ENCODE measurements around the gene MTHFSD.

DNA sequence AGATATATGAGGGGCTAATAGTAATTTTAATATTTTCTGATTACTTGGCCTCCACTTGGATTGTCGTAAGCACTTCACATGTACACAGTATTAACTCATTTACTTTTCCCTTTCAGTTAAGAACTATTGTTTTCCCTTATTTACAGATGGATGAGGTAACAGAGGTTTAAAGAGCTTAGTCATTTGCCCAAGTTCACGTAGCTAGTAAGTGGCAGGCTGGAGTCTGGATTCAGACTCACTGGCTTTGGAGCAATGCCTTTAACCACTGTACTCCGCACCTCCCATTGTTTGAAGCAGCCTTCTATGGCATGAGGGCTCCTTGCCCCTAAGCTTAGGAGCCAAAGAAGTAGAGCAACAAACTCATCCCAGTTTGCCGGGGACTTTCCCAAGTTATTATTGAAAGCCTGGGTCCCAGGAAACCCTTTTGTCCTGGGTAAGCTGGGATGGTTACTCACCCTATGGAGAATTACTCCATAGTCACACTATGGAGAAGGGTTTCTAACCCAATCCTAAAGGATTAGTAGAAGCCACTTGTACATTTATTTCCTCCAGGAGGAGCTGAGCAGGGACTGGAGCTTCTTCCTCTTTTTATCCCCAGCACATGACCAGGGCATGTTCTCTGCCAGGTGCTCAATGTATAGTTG lies 35.6 kb upstream of the MTHFSD start:
- no peak for TF ChIP-seq POLR2A (IDR thresholded peaks at IDR 0.05; ENCODE audit: low read length)
- no peak for TF ChIP-seq GATA1 (IDR thresholded peaks at IDR 0.05; ENCODE audit: low read depth, low read length)

Data from erythroblast (primary cell).